Spinal cord (tissue), 10 donors: Measurements from ENCODE around the gene SPEM2. TPM values are rescaled to one million over a fixed set of nuclear protein-coding genes. Genes with fewer than 3 reads are reported as not detected.

Source experiments
- DNase-seq, 6 donors: peaks; one replicate each; pipeline versions ENCODE4 v3.0.0 to v3.0.0-alpha.2; 2013 to 2015; ENCODE audit warnings: low spot score in 6 of 6, low read depth in 4 of 6
- H3K27ac ChIP-seq: one replicate; pipeline ENCODE4 v1.5.1; 2013; ENCODE audit warnings: low read depth, low read length, control low read depth
- H3K27me3 ChIP-seq: one replicate; pipeline ENCODE4 v1.6.1; 2013; ENCODE audit warnings: low read length; ENCODE audit not compliant: control insufficient read depth, insufficient read depth
- H3K36me3 ChIP-seq: one replicate; pipeline ENCODE4 v1.6.1; 2013; ENCODE audit warnings: low read length; ENCODE audit not compliant: control insufficient read depth, insufficient read depth
- H3K4me1 ChIP-seq: one replicate; pipeline ENCODE4 v1.6.1; 2013; ENCODE audit warnings: low read length; ENCODE audit not compliant: control insufficient read depth, insufficient read depth
- H3K4me3 ChIP-seq: one replicate; pipeline ENCODE4 v1.5.1; 2013; ENCODE audit warnings: low read depth, low read length, control low read depth
- H3K9me3 ChIP-seq: one replicate; pipeline ENCODE4 v1.6.1; 2013; ENCODE audit warnings: low read length; ENCODE audit not compliant: control insufficient read depth, insufficient read depth
- WGBS: methylation state at CpG from one replicate; pipeline ENCODE4 v1.1.5; 2013; ENCODE audit warnings: missing lambda C conversion rate; ENCODE audit not compliant: insufficient coverage; 5-methylcytosine and 5-hydroxymethylcytosine counted together
- polyA plus RNA-seq, 2 donors: library from polyadenylated mRNA; unstranded; fragments of 120-200 nt; gene quantifications; one replicate each; pipeline ENCODE4 v1.2.1, GENCODE V29; 2013; ENCODE audit not compliant: insufficient read length in 2 of 2
- total RNA-seq, 2 donors: library from RNA; depleted of rRNA in 1 of 2; stranded (reverse); fragments of 120-200 nt in 1 of 2; fragments of >200 nt in 1 of 2; gene quantifications; one replicate each; pipeline versions ENCODE4 v1.2.3 to v1.2.4, GENCODE V29; 2013 to 2014
- donor health status: healthy.

Gene SPEM2
- total and polyA plus RNA-seq, 4 donors = 0.23 to 0.67 TPM; not detected in 2

DNA sequence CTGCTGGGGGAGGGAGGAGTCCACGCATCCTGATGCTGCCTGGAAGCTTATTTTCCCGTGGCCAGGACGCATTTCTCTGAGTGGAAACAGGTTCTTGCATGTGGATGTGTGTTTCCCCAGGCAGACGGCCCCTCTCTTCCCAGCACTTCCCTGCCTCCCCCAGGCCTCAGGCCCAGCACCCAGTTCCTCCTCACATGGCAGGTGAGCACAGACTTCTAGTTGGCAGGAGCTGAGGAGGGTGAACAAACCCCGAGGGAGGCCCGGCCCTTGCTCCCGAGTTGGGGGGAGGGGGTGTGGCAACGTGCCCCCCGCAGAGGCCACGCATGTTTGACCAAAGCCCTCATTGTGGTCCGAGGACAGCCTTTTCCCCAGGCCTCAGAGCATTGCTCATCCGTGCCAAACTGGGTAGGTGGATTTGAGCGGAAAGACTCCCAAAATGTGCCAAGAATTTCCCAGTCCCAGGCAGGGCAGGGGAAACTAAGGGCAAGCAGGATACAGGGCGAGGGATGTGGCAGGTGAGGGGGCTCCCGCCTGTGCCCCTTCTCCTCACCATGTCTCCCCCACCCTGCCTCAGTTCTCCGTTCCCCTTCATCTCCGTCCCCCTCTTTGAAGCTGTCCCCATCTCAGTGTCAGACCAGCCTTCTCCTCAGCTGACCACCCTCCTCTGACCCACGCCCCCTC is 6.8 kb upstream of the SPEM2 start:
- 41% methylated on average over 13 of the region's 18 CpGs for WGBS
- DNase-seq = no peak
- Histone ChIP-seq H3K27ac (no peak overlapping the region), H3K4me3 (no peak overlapping the region), H3K9me3 (no peaks in the 10 kb centered on the region), H3K4me1 (peaks cover 28% of the 10 kb centered on the region), H3K36me3 (peaks cover 78% of the 10 kb centered on the region), H3K27me3 (no peaks in the 10 kb centered on the region)

- no peak within 1 kb of the TSS for H3K4me3 ChIP-seq
- no peaks in the 10 kb centered on the region for H3K9me3 ChIP-seq
- peak in 3 of 6 donors; percentile 25 to 59 (median 55) for DNase-seq
- no peaks in the 10 kb centered on the region for H3K27me3 ChIP-seq
- H3K4me1 ChIP-seq = peaks cover 24% of the 10 kb centered on the region
- 39% methylated on average over 12 of the region's 17 CpGs for WGBS
- H3K36me3 ChIP-seq = peaks cover 64% of the 10 kb centered on the region
- no peak within 1 kb of the TSS for H3K27ac ChIP-seq
These were observed 5.4 kb upstream of the SPEM2 start, which contains the start of gene SPEM1 for GRCh38 chr17:7419819-7420610. SPEM1 (plus strand) TSS chr17:7420324; CDS start chr17:7420385, 61 bp downstream.

DNA sequence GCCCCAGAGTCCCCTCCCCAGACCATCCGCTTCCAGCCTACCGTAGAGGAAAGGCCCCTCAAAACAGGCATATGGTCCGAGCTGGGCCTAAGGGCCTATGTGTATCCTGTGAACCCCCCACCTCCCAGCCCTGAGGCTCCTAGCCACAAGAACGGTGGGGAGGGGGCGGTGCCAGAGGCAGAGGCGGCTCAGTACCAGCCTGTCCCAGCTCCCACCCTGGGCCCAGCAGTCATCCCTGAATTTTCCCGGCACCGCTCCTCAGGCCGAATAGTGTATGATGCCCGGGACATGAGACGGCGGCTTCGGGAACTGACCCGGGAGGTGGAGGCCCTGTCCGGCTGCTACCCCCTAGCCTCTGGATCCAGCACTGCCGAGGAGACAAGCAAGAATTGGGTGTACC is 4.2 kb upstream of the SPEM2 start:
- no peaks in the 10 kb centered on the region for H3K27me3 ChIP-seq
- 94% methylated on average over 16 of the region's 16 CpGs for whole genome bisulfite sequencing

GRCh38 chr17:7423679-7424078 is 1.7 kb upstream of the SPEM2 start:
- Histone ChIP-seq H3K36me3 (peaks cover 27% of the 10 kb centered on the region), H3K27me3 (no peaks in the 10 kb centered on the region), H3K4me1 (peaks cover 20% of the 10 kb centered on the region), H3K4me3 (no peak overlapping the region), H3K9me3 (no peaks in the 10 kb centered on the region), H3K27ac (no peak overlapping the region)
- no peak for DNase-seq
- WGBS = 100% methylated on average over 1 of the region's 4 CpGs

More for the DNA sequence above, 4.2 kb upstream of the SPEM2 start:
- H3K4me3 ChIP-seq = no peak overlapping the region
- DNase-seq = no peak
- no peaks in the 10 kb centered on the region for H3K9me3 ChIP-seq
- peaks cover 52% of the 10 kb centered on the region for H3K36me3 ChIP-seq
- peaks cover 24% of the 10 kb centered on the region for H3K4me1 ChIP-seq
- no peak overlapping the region for H3K27ac ChIP-seq

GRCh38 chr17:7425756-7426155 is 340 bp downstream of the SPEM2 start:
- H3K36me3 ChIP-seq = peaks cover 9% of the 10 kb centered on the region
- H3K9me3 ChIP-seq = no peaks in the 10 kb centered on the region
- no peak for DNase-seq
- H3K27me3 ChIP-seq = no peaks in the 10 kb centered on the region
- 96% methylated on average over 7 of the region's 8 CpGs for WGBS
- no peak overlapping the region for H3K4me3 ChIP-seq
- H3K4me1 ChIP-seq = peaks cover 2% of the 10 kb centered on the region
- H3K27ac ChIP-seq = no peak overlapping the region

DNA sequence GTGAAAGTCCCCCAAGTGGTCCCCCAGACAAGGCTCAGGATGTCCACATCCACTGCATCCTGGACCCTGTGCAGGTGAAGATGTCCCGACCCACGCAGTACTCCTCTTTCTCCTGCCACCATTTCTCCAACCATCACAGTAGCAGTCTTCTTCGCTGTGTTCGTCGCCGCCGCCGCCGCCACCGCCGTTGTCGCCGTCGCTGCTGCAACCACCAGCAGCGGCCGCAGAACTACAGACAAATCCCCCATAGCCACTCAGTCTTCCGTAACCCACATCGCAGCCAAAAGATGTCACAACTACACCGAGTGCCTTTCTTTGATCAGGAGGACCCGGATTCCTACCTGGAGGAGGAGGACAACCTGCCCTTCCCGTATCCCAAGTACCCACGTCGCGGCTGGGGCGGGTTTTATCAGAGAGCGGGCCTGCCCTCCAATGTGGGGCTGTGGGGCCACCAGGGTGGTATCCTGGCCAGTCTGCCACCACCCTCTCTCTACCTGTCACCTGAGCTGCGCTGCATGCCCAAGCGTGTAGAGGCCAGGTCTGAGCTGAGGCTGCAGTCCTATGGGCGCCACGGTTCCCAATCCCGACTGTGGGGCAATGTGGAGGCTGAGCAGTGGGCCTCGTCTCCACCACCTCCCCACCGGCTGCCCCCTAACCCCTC is 917 bp downstream of the SPEM2 start:
- no peak overlapping the region for H3K27ac ChIP-seq
- H3K4me3 ChIP-seq = no peak overlapping the region
- H3K36me3 ChIP-seq = peaks cover 3% of the 10 kb centered on the region
- no peak for DNase-seq
- no peaks in the 10 kb centered on the region for H3K4me1 ChIP-seq
- WGBS = 97% methylated on average over 33 of the region's 33 CpGs
- H3K9me3 ChIP-seq = no peaks in the 10 kb centered on the region
- no peaks in the 10 kb centered on the region for H3K27me3 ChIP-seq

DNA sequence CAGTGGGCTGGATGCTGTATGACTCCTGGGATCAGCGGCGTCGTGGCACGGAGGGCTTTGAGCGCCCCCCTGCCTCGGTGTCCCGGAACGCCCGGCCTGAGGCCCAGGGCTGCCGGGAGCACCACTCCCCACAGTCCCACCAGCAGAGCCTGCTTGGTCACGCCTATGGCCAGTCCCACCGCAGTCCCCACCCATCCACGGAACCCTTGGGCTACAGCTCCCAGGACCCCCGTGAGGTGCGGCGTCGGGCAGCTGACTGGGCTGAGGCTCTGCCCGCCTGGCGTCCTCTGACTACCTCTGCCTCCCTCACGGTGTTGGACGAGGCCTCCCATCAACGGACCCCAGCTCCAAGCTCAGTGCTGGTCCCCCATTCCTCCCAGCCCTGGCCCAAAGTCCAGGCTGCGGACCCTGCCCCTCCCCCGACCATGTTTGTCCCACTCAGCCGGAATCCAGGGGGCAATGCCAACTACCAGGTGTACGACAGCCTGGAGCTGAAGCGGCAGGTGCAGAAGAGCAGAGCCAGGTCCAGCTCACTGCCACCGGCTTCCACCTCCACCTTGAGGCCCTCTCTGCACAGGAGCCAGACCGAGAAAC is 1.6 kb downstream of the SPEM2 start:
- no peak for DNase-seq

DNA sequence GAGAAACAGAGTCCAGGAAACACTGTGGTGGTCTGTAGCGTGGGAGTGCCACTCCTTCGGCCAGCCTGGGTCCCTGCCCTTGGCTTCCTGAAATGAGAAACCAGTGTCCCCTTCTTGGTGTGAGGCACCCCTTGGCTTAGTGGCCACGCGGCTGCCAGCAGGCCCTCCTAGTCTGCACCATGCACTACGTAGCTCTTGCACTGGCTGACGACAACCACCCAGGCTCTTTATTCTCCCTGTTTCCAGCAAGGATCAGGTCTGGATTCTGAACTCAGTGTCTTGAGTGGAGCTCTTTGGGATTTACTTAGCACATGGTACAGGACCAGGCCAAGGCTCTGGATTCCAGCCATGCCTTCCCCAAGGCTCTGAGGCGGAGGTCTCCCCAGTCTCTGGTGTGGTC is 2.1 kb downstream of the SPEM2 start:
- Histone ChIP-seq H3K27me3 (no peaks in the 10 kb centered on the region), H3K4me3 (no peak overlapping the region), H3K4me1 (no peaks in the 10 kb centered on the region), H3K9me3 (no peaks in the 10 kb centered on the region), H3K36me3 (peaks cover 1% of the 10 kb centered on the region), H3K27ac (no peak overlapping the region)
- 88% methylated on average over 7 of the region's 7 CpGs for WGBS
- no peak for DNase-seq

More for the DNA sequence above, 1.6 kb downstream of the SPEM2 start:
- WGBS = 92% methylated on average over 29 of the region's 29 CpGs
- Histone ChIP-seq H3K36me3 (peaks cover 3% of the 10 kb centered on the region), H3K27ac (no peak overlapping the region), H3K9me3 (no peaks in the 10 kb centered on the region), H3K27me3 (no peaks in the 10 kb centered on the region), H3K4me1 (no peaks in the 10 kb centered on the region), H3K4me3 (no peak overlapping the region)

- H3K4me1 ChIP-seq = no peaks in the 10 kb centered on the region
- H3K27me3 ChIP-seq = no peaks in the 10 kb centered on the region
- no peaks in the 10 kb centered on the region for H3K36me3 ChIP-seq
- H3K4me3 ChIP-seq = no peak within 1 kb of the TSS
- DNase-seq = no peak
- no peaks in the 10 kb centered on the region for H3K9me3 ChIP-seq
- no peak within 1 kb of the TSS for H3K27ac ChIP-seq
- 81% methylated on average over 4 of the region's 5 CpGs for WGBS
These were observed 3.1 kb downstream of the SPEM2 start, which contains the start of gene SPEM3 for GRCh38 chr17:7428557-7428956. SPEM3 (plus strand) TSS chr17:7428857; CDS start chr17:7428903, 46 bp downstream.
